Cerebellar cortex (tissue), 1 donor: Measurements from ENCODE around the gene ATP6V0E2.
"Not testable (repeated sequence)": the region's sequence is repeated elsewhere in the genome, so short reads cannot be mapped to it uniquely, and the experiment has no call there.

Experiments
- DNase-seq: peaks from one replicate; pipeline ENCODE4 v3.0.0-alpha.2; 2015; ENCODE audit warnings: low spot score

The ATP6V0E2 gene

GRCh38 chr7:149873074-149873969 is at the start of gene ATP6V0E2:
ATP6V0E2 (plus strand) TSS chr7:149873969; CDS start chr7:149874066, 97 bp downstream.
- peak; percentile 96 for DNase-seq

- DNase-seq, result no peak
Measured at GRCh38 chr7:149824301-149824741, 49.4 kb upstream of the ATP6V0E2 start.

- DNase-seq, result no peak
Measured at GRCh38 chr7:149824748-149825566, 48.8 kb upstream of the ATP6V0E2 start.

- no peak for DNase-seq
Measured at GRCh38 chr7:149825567-149826343, 48.0 kb upstream of the ATP6V0E2 start.

- no peak for DNase-seq
Measured at GRCh38 chr7:149826344-149827088, 47.3 kb upstream of the ATP6V0E2 start.

GRCh38 chr7:149827089-149827981 is 46.4 kb upstream of the ATP6V0E2 start:
- DNase-seq, result no peak

- no peak for DNase-seq
Measured at GRCh38 chr7:149828357-149829309, 45.1 kb upstream of the ATP6V0E2 start.

GRCh38 chr7:149830527-149830926 is 43.2 kb upstream of the ATP6V0E2 start:
- not testable (repeated sequence) for DNase-seq

GRCh38 chr7:149830997-149831740 is 42.6 kb upstream of the ATP6V0E2 start:
- no peak for DNase-seq

GRCh38 chr7:149831741-149832219 is 42.0 kb upstream of the ATP6V0E2 start:
- no peak for DNase-seq

- DNase-seq, result no peak
Measured at GRCh38 chr7:149832332-149833041, 41.3 kb upstream of the ATP6V0E2 start.

- no peak for DNase-seq
Measured at GRCh38 chr7:149833495-149834130, 40.2 kb upstream of the ATP6V0E2 start.

GRCh38 chr7:149834601-149835000 is 39.2 kb upstream of the ATP6V0E2 start:
- DNase-seq, result no peak

GRCh38 chr7:149836434-149836833 is 37.3 kb upstream of the ATP6V0E2 start:
- no peak for DNase-seq

GRCh38 chr7:149837564-149838223 is 36.1 kb upstream of the ATP6V0E2 start:
- no peak for DNase-seq

GRCh38 chr7:149838224-149838991 is 35.4 kb upstream of the ATP6V0E2 start, which contains the start of gene ZNF862:
ZNF862 (plus strand) TSS chr7:149838375; CDS start chr7:149838612, 237 bp downstream.
- DNase-seq, result peak; percentile 99
